H1 (cell line): ENCODE results near the gene LONP2.

ENCODE experiments used
- CEBPB ChIP-seq: IDR thresholded peaks from 2 replicates; pipeline ENCODE4 v1.6.1; 2012; ENCODE audit warnings: low read depth, low read length
- CHD2 ChIP-seq: IDR thresholded peaks from 2 replicates; pipeline ENCODE4 v1.6.1; 2012; ENCODE audit warnings: low read length, improper control_type of control experiment
- CTCF ChIP-seq, 3 experiments: IDR thresholded peaks; 1 replicate in 2 of 3; 2 replicates in 1 of 3; pipeline versions ENCODE4 v1.5.1 to v1.6.1; 2011; ENCODE audit warnings: low read length in 3 of 3, mild to moderate bottlenecking in 3 of 3, inconsistent platforms in 2 of 3, low read depth in 1 of 3, moderate library complexity in 1 of 3; ENCODE audit not compliant: insufficient read depth in 1 of 3; ENCODE audit errors: control extremely low read depth in 1 of 3
- EZH2 ChIP-seq: fragments of 200-600 bp; sonication (generic); IDR thresholded peaks from 2 replicates; pipeline ENCODE4 v1.7.1; 2012; ENCODE audit warnings: low read depth, mild to moderate bottlenecking, moderate library complexity, low read length, inconsistent platforms; ENCODE audit not compliant: severe bottlenecking
- GABPA ChIP-seq: IDR thresholded peaks from 2 replicates; pipeline ENCODE4 v1.6.1; 2011; ENCODE audit warnings: mild to moderate bottlenecking, low read length, moderate library complexity, borderline replicate concordance; ENCODE audit not compliant: insufficient read depth
- HDAC2 ChIP-seq, 2 experiments: fragments of 300-600 bp in 1 of 2; sonication (generic) in 1 of 2; IDR thresholded peaks; 2 replicates each; pipeline ENCODE4 v1.6.1; 2011 to 2012; ENCODE audit warnings: low read depth in 2 of 2, low read length in 2 of 2, mild to moderate bottlenecking in 2 of 2, moderate library complexity in 2 of 2, borderline replicate concordance in 1 of 2, inconsistent platforms in 1 of 2
- PHF8 ChIP-seq: fragments of 200-600 bp; sonication (generic); conservative IDR thresholded peaks from 2 replicates; pipeline ENCODE4 v1.7.1; 2012; ENCODE audit warnings: low read depth, mild to moderate bottlenecking, inconsistent platforms, low read length, moderate library complexity
- POLR2A ChIP-seq, 2 experiments: IDR thresholded peaks; 1 replicate in 1 of 2; 2 replicates in 1 of 2; pipeline ENCODE4 v1.6.1; 2011; ENCODE audit warnings: low read depth in 2 of 2, low read length in 2 of 2, mild to moderate bottlenecking in 2 of 2; ENCODE audit errors: control extremely low read depth in 1 of 2
- POLR2AphosphoS5 ChIP-seq: IDR thresholded peaks from 2 replicates; pipeline ENCODE4 v1.6.1; 2011; ENCODE audit warnings: low read depth, low read length
- SIN3A ChIP-seq, 2 experiments: IDR thresholded peaks in 1 of 2; conservative IDR thresholded peaks in 1 of 2; 2 replicates each; pipeline ENCODE4 v1.6.1; 2011 to 2012; ENCODE audit warnings: low read length in 2 of 2, improper control_type of control experiment in 1 of 2, low read depth in 1 of 2, mild to moderate bottlenecking in 1 of 2
- SUZ12 ChIP-seq: fragments of 200-600 bp; sonication (generic); IDR thresholded peaks from 2 replicates; pipeline ENCODE4 v1.6.1; 2012; ENCODE audit warnings: mild to moderate bottlenecking, inconsistent platforms, low read length, moderate library complexity, mixed read lengths
- TEAD4 ChIP-seq: IDR thresholded peaks from 2 replicates; pipeline ENCODE4 v1.6.1; 2012; ENCODE audit warnings: low read depth, low read length, inconsistent platforms, mixed read lengths
- USF2 ChIP-seq: IDR thresholded peaks from 2 replicates; pipeline ENCODE4 v1.6.1; 2011; ENCODE audit warnings: low read length, improper control_type of control experiment
- ZNF274 ChIP-seq: IDR thresholded peaks from 2 replicates; pipeline ENCODE4 v1.7.0; 2012; ENCODE audit warnings: low read length, borderline replicate concordance; ENCODE audit errors: extremely low read depth

GRCh38 chr16:48261569-48261968 lies 17.5 kb downstream of the LONP2 start:
- no peak for TF ChIP-seq HDAC2 (IDR thresholded peaks at IDR 0.05; ENCODE audit: borderline replicate concordance in 1 of 2, low read depth in 2 of 2, low read length in 2 of 2)
- no peak for TF ChIP-seq POLR2AphosphoS5
- TF ChIP-seq EZH2, result no peak
- no peak for TF ChIP-seq SUZ12
- TF ChIP-seq USF2, result no peak
- no peak for TF ChIP-seq ZNF274
- TF ChIP-seq SIN3A (conservative IDR thresholded peaks at IDR 0.05 in 1 of 2, IDR thresholded peaks at IDR 0.05 in 1 of 2; ENCODE audit: low read depth in 1 of 2, low read length in 2 of 2), result no peak
- TF ChIP-seq POLR2A (IDR thresholded peaks at IDR 0.05; ENCODE audit: control extremely low read depth in 1 of 2, low read depth in 2 of 2, low read length in 2 of 2), result no peak
- TF ChIP-seq CTCF (IDR thresholded peaks at IDR 0.05; ENCODE audit: control extremely low read depth in 1 of 3, insufficient read depth in 1 of 3, low read depth in 1 of 3, low read length in 3 of 3), result no peak
- no peak for TF ChIP-seq TEAD4
- no peak for TF ChIP-seq PHF8
- TF ChIP-seq GABPA, result no peak
- no peak for TF ChIP-seq CHD2
- no peak for TF ChIP-seq CEBPB
